Measurements from ENCODE around the gene ZFAND3. TPM values are rescaled to one million over a fixed set of nuclear protein-coding genes. Genes with fewer than 3 reads are reported as not detected.

ZFAND3 gene
- total and polyA plus RNA-seq, 2 of the 4 experiments (the other 2 are of a cell fraction): 10.9 to 26.7 TPM

DNA sequence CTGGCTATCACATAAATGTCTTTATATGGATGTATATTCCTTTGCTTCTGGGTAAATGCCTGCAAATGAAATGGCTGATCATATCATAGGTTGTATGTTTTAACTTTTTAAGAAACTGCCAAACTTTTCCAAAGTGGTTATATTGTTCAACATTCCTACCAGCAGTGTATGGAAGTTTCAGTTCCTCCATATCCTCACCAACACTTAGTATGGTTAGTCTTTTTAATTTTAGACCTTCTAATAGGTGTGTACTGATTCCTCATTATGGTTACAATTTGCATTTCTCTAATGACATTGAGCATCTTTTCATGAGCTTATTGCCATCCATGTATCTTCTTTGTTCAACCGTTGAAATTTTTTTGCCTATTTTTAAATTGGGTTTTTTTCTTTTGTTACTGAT lies 155.4 kb downstream of the ZFAND3 start:
- no peak overlapping the region for H4K8ac ChIP-seq (ENCODE audit: low read depth in 2 of 2, low read length in 2 of 2)
- H4K91ac ChIP-seq (ENCODE audit: insufficient read depth, low read depth, low read length): no peak overlapping the region
- H3K9me3 ChIP-seq (ENCODE audit: control insufficient read depth, insufficient read depth, low read length): peaks cover 2% of the 10 kb centered on the region
- no peak overlapping the region for H2BK5ac ChIP-seq (ENCODE audit: low read depth, low read length, poor library complexity, severe bottlenecking)
- H2BK15ac ChIP-seq (ENCODE audit: low read depth, low read length): no peak overlapping the region
- H4K5ac ChIP-seq (ENCODE audit: low read depth, low read length): no peak overlapping the region
- H2BK120ac ChIP-seq (ENCODE audit: low read depth, low read length): no peak overlapping the region
- no peak for DNase-seq
- H3K4ac ChIP-seq (ENCODE audit: low read depth, low read length): no peak overlapping the region
- H2BK20ac ChIP-seq (ENCODE audit: low read depth, low read length): no peak overlapping the region
- H3K14ac ChIP-seq (replicated peaks; ENCODE audit: low read depth, low read length): no peak overlapping the region
- no CpG with 5 or more reads among the region's 1 CpG for WGBS, 2 experiments (ENCODE audit: extremely low coverage in 2 of 2, insufficient read length in 1 of 2)
- H3K4me1 ChIP-seq (ENCODE audit: control insufficient read depth, insufficient read depth, low read length): peaks cover 5% of the 10 kb centered on the region
- no peak overlapping the region for H2AK9ac ChIP-seq (replicated peaks; ENCODE audit: low read depth, low read length, poor library complexity)
- in situ Hi-C loops (cut with MboI; ENCODE audit: low sequenced_read_pairs) (no loop called here), intact Hi-C loops (cut with micrococcal nuclease) (no loop called here), dilution Hi-C loops (cut with HindIII; ENCODE audit: low sequenced_read_pairs, unreplicated experiment) (no loop called here)
- no peak overlapping the region for H3K9ac ChIP-seq (ENCODE audit: low read depth, low read length)
- TF ChIP-seq NFE2L2 (IDR thresholded peaks at IDR 0.05; ENCODE audit: low read depth, low read length) (no peak), MAZ (IDR thresholded peaks at IDR 0.05; ENCODE audit: borderline replicate concordance, low read depth, low read length) (no peak), SMC3 (IDR thresholded peaks at IDR 0.05; ENCODE audit: low read depth, low read length) (no peak), MAFK (IDR thresholded peaks at IDR 0.05; ENCODE audit: low read depth, low read length) (no peak), BHLHE40 (IDR thresholded peaks at IDR 0.05; ENCODE audit: low read depth, low read length) (no peak), MXI1 (IDR thresholded peaks at IDR 0.05; ENCODE audit: borderline replicate concordance, low read depth, low read length) (no peak)
- H2AFZ ChIP-seq (replicated peaks; ENCODE audit: low read length, poor library complexity): no peak overlapping the region
- H3K23ac ChIP-seq (ENCODE audit: low read depth, low read length): no peak overlapping the region
- H3K27ac ChIP-seq (ENCODE audit: insufficient read depth, low read length): no peak overlapping the region
- no peak overlapping the region for H3K4me2 ChIP-seq (ENCODE audit: low read depth, low read length)
- H3K56ac ChIP-seq (ENCODE audit: extremely low read depth, insufficient read depth, low read length): no peak overlapping the region
- H3K27me3 ChIP-seq (ENCODE audit: control insufficient read depth, insufficient read depth, low read length): no peaks in the 10 kb centered on the region
- ATAC-seq (ENCODE audit: low read depth): no peak
- peaks cover 3% of the 10 kb centered on the region for H3K9me1 ChIP-seq (ENCODE audit: insufficient read depth, low read length)
- BruUV-seq (replicated peaks): no TSS peak
- no peak overlapping the region for H2AK5ac ChIP-seq (ENCODE audit: low read depth, low read length)
- H3K36me3 ChIP-seq (ENCODE audit: control insufficient read depth, insufficient read depth, low read length): 0 out of 2 replicates have a peak, but pooled peaks cover 2% of the 10 kb centered on the region
- no peak overlapping the region for H3K4me3 ChIP-seq (ENCODE audit: insufficient read depth, low read depth, low read length)
- CTCF ChIA-PET: interaction anchor here (0.5 kb wide), 1 partner anchor 129 kb away, joined by 13 read pairs; no protein-coding TSS in a partner anchor
- H3K18ac ChIP-seq (ENCODE audit: low read depth, low read length): no peak overlapping the region
- POLR2A ChIA-PET (ENCODE audit: unreplicated experiment): no interaction called here
- H3K79me1 ChIP-seq (ENCODE audit: low read depth in 1 of 2, low read length in 2 of 2): peaks cover 14 to 71% of the 10 kb centered on the region in 2 experiments
- H4K20me1 ChIP-seq (ENCODE audit: insufficient read depth, low read length): peaks cover 65% of the 10 kb centered on the region

All from IMR-90 (cell line).